Parathyroid adenoma (tissue), 2 donors: ENCODE results near the gene MINAR2.

Experiments
- H2AFZ ChIP-seq: fragments of 300-600 bp; sonication (generic); one replicate; pipeline ENCODE4 v1.7.0; 2017; ENCODE audit warnings: antibody characterized with exemption, mild to moderate bottlenecking
- H3K27ac ChIP-seq: fragments of 300-600 bp; sonication (generic); one replicate; pipeline ENCODE4 v1.7.0; 2017
- H3K27me3 ChIP-seq: fragments of 300-600 bp; sonication (generic); one replicate; pipeline ENCODE4 v1.7.0; 2017; ENCODE audit warnings: low read length; ENCODE audit not compliant: control insufficient read depth, insufficient read depth
- H3K36me3 ChIP-seq: fragments of 300-600 bp; sonication (generic); one replicate; pipeline ENCODE4 v1.7.0; 2017; ENCODE audit warnings: low read length; ENCODE audit not compliant: control insufficient read depth, insufficient read depth
- H3K4me1 ChIP-seq: fragments of 300-600 bp; sonication (generic); one replicate; pipeline ENCODE4 v1.7.0; 2017; ENCODE audit warnings: control low read depth
- H3K4me2 ChIP-seq: fragments of 300-600 bp; sonication (generic); one replicate; pipeline ENCODE4 v1.7.0; 2017; ENCODE audit warnings: low read length
- H3K4me3 ChIP-seq: fragments of 300-600 bp; sonication (generic); one replicate; pipeline ENCODE4 v1.7.0; 2017; ENCODE audit warnings: low read depth, low read length
- H3K79me2 ChIP-seq: fragments of 300-600 bp; sonication (generic); one replicate; pipeline ENCODE4 v1.7.0; 2017; ENCODE audit warnings: control low read depth
- H3K9ac ChIP-seq: fragments of 300-600 bp; sonication (generic); one replicate; pipeline ENCODE4 v1.7.0; 2017; ENCODE audit warnings: mild to moderate bottlenecking
- H3K9me3 ChIP-seq: fragments of 300-600 bp; sonication (generic); one replicate; pipeline ENCODE4 v1.7.0; 2017; ENCODE audit warnings: low read length; ENCODE audit not compliant: control insufficient read depth
- TF ChIP-seq, protein P1 (sequence below): fragments of 300-600 bp; sonication (generic); IDR thresholded peaks from one replicate; pipeline ENCODE4 v1.7.0; 2017; ENCODE audit warnings: antibody characterized with exemption, mild to moderate bottlenecking
- donor health status: primary hyperparathyroidism.

MINAR2 gene, protein sequence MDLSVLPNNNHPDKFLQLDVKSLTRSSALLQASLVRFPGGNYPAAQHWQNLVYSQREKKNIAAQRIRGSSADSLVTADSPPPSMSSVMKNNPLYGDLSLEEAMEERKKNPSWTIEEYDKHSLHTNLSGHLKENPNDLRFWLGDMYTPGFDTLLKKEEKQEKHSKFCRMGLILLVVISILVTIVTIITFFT

DNA sequence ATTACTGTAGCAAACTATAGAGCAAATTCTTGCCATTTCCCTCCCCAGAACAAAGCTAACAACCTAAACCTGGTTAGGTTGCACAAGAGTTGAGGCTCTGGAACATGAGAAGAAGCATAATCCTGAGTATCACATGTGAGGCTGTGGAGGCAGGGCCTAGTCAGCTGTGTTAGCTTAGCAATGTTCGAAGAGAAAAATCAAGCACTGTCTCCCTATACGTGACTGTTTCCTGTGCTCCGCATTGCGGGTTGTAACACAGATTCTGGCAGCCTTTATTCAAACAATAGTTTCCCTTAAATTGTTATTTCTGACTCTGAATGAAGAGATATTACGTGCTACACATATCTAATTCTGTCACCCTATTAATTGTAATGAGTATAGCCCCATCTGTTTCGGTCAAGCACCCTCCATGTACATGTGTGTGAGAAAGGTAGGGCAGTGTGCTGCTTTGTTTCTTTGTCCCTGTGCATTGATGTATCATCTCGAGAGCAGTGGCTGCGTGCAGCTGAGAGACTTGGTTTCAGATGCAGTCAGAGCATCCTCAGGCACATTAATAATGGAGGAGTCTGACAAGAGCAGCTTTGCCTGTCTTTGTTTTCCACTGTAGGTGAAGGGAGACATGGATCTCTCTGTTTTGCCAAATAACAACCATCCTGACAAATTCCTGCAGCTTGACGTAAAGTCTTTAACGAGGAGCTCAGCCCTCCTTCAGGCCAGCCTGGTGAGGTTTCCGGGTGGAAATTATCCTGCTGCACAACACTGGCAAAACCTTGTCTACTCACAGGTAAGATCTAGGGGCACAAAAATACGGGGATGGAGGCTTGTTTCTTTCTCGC lies at the start of gene MINAR2:
Gene MINAR2, plus strand, starts transcription at position 523 of the 836 bp plus-strand sequence. Its CDS starts 97 bp downstream, at position 620.
- H3K4me2 ChIP-seq, result no peak within 1 kb of the TSS
- no peaks in the 10 kb centered on the region for H3K27me3 ChIP-seq
- no peak within 1 kb of the TSS for H3K4me3 ChIP-seq
- no peaks in the 10 kb centered on the region for H3K79me2 ChIP-seq
- no peaks in the 10 kb centered on the region for H3K9me3 ChIP-seq
- TF ChIP-seq, protein P1, sequence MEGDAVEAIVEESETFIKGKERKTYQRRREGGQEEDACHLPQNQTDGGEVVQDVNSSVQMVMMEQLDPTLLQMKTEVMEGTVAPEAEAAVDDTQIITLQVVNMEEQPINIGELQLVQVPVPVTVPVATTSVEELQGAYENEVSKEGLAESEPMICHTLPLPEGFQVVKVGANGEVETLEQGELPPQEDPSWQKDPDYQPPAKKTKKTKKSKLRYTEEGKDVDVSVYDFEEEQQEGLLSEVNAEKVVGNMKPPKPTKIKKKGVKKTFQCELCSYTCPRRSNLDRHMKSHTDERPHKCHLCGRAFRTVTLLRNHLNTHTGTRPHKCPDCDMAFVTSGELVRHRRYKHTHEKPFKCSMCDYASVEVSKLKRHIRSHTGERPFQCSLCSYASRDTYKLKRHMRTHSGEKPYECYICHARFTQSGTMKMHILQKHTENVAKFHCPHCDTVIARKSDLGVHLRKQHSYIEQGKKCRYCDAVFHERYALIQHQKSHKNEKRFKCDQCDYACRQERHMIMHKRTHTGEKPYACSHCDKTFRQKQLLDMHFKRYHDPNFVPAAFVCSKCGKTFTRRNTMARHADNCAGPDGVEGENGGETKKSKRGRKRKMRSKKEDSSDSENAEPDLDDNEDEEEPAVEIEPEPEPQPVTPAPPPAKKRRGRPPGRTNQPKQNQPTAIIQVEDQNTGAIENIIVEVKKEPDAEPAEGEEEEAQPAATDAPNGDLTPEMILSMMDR, result no peak
- no peak within 1 kb of the TSS for H2AFZ ChIP-seq
- H3K36me3 ChIP-seq, result no peaks in the 10 kb centered on the region
- no peaks in the 10 kb centered on the region for H3K4me1 ChIP-seq
- H3K27ac ChIP-seq, result no peak within 1 kb of the TSS
- H3K9ac ChIP-seq, result no peak within 1 kb of the TSS

DNA sequence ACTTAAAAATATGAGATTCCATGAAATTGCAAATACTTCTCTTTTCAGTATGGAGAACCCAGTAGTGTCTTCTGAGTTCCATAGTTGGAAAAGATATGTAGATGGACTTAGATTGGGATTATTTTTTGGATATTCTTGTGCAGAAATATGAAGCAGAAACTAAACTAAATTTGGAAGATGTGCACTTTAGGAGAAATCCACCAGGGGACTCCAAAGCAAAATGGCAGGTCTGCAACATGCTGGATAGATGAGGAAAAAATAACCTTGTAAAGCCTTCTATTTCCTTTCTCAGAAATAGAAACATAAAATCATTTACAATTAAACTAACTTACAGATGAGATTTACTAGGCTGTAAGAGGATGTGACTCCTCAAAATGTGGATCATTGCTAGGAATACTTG lies 49.2 kb upstream of the MINAR2 start:
- H3K27ac ChIP-seq, result no peak overlapping the region
- H2AFZ ChIP-seq, result no peak overlapping the region
- no peak overlapping the region for H3K4me2 ChIP-seq
- H3K9me3 ChIP-seq, result no peaks in the 10 kb centered on the region
- H3K36me3 ChIP-seq, result no peaks in the 10 kb centered on the region
- no peaks in the 10 kb centered on the region for H3K4me1 ChIP-seq
- no peak overlapping the region for H3K9ac ChIP-seq
- TF ChIP-seq, protein P1, result no peak
- no peaks in the 10 kb centered on the region for H3K27me3 ChIP-seq
- H3K4me3 ChIP-seq, result no peak overlapping the region
- no peaks in the 10 kb centered on the region for H3K79me2 ChIP-seq

DNA sequence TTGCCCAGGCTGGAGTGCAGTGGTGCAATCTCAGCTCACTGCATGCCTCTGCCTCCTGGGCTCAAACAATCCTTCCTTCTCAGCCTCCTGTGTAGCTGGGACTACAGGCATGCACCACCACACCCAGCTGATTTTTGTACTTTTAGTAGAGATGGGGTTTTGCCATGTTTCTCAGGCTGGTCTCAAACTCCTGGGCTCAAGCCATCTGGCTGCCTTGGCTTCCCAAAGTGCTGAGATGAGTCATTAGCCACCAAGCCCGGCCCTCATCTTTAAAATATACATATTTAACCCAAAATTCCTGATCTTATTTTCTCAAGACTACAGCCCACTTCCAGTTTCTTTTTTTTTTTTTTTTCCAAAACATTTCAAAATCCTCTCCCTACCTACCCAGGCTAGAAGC lies 31.7 kb upstream of the MINAR2 start:
- H3K27ac ChIP-seq, result no peak overlapping the region
- no peaks in the 10 kb centered on the region for H3K9me3 ChIP-seq
- H3K36me3 ChIP-seq, result no peaks in the 10 kb centered on the region
- H3K9ac ChIP-seq, result no peak overlapping the region
- H3K27me3 ChIP-seq, result no peaks in the 10 kb centered on the region
- H3K4me2 ChIP-seq, result no peak overlapping the region
- H2AFZ ChIP-seq, result no peak overlapping the region
- TF ChIP-seq, protein P1, result no peak
- no peaks in the 10 kb centered on the region for H3K79me2 ChIP-seq
- H3K4me3 ChIP-seq, result no peak overlapping the region
- H3K4me1 ChIP-seq, result no peaks in the 10 kb centered on the region

DNA sequence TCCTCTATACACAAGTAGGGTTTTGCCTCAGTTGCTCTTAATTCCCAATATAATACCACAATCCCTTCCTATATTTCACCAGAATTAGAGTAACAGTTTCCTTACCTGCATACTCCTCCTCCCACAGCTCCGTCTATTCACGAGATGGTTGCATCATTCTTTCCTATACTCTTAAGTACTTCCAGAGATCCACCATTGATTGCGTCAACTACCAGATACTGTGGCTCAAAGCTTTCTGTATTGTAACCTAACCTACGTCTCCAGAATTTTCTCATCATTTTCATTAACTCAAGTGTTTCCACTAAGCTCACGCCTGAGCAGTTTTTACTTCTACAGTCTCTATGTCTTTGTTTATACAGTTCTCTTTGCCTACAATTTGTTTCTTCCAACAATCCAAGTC lies 31.2 kb upstream of the MINAR2 start:
- Histone ChIP-seq H3K27ac (no peak overlapping the region), H3K9me3 (no peaks in the 10 kb centered on the region), H3K4me2 (no peak overlapping the region), H3K36me3 (no peaks in the 10 kb centered on the region), H3K4me1 (no peaks in the 10 kb centered on the region), H3K9ac (no peak overlapping the region), H3K27me3 (no peaks in the 10 kb centered on the region), H3K4me3 (no peak overlapping the region), H3K79me2 (no peaks in the 10 kb centered on the region), H2AFZ (no peak overlapping the region)
- TF ChIP-seq, protein P1, result no peak
